NCI-H2107 (cell line): Measurements from ENCODE around the gene KRTAP10-6.
A peak's percentile ranks its signal among the peaks of the same experiment; 100 is the strongest.
"Not testable (repeated sequence)": the region's sequence is repeated elsewhere in the genome, so short reads cannot be mapped to it uniquely, and the experiment has no call there.

Source experiments
- DNase-seq: peaks from one replicate; lab custom pipeline; 2025; lab: John Stamatoyannopoulos, UW

Gene KRTAP10-6

GRCh38 chr21:44557491-44558328, 34.6 kb downstream of the KRTAP10-6 start:
- DNase-seq = no peak

GRCh38 chr21:44556879-44557278, 35.4 kb downstream of the KRTAP10-6 start:
- DNase-seq = peak; percentile 69

- no peak for DNase-seq
These were observed 37.0 kb downstream of the KRTAP10-6 start for GRCh38 chr21:44555200-44555875.

GRCh38 chr21:44552681-44553080, 39.6 kb downstream of the KRTAP10-6 start:
- no peak for DNase-seq

GRCh38 chr21:44552136-44552535, 40.2 kb downstream of the KRTAP10-6 start:
- DNase-seq = no peak

- DNase-seq = no peak
These were observed 40.9 kb downstream of the KRTAP10-6 start, which contains the start of gene KRTAP10-2 for GRCh38 chr21:44551340-44551961. KRTAP10-2 (minus strand) TSS chr21:44551505; CDS start chr21:44551458, 47 bp downstream.

GRCh38 chr21:44550807-44551206, 41.5 kb downstream of the KRTAP10-6 start:
- DNase-seq = no peak

GRCh38 chr21:44550285-44550684, 42.0 kb downstream of the KRTAP10-6 start:
- not testable (repeated sequence) for DNase-seq

GRCh38 chr21:44549525-44550211, 42.6 kb downstream of the KRTAP10-6 start:
- DNase-seq = no peak

GRCh38 chr21:44548922-44549321, 43.4 kb downstream of the KRTAP10-6 start:
- no peak for DNase-seq

- DNase-seq = no peak
These were observed 43.9 kb downstream of the KRTAP10-6 start for GRCh38 chr21:44548381-44548780.

GRCh38 chr21:44547656-44548331, 44.5 kb downstream of the KRTAP10-6 start:
- DNase-seq = no peak

- no peak for DNase-seq
These were observed 47.7 kb downstream of the KRTAP10-6 start for GRCh38 chr21:44544566-44544965.

GRCh38 chr21:44542716-44543115, 49.6 kb downstream of the KRTAP10-6 start:
- DNase-seq = no peak
